ENCODE data around the gene ADCK1.
"Not testable (repeated sequence)": the region's sequence is repeated elsewhere in the genome, so short reads cannot be mapped to it uniquely, and the experiment has no call there.

Gene ADCK1

GRCh38 chr14:77950371-77951063, 150.6 kb downstream of the ADCK1 start:
- no peak for DNase-seq (ENCODE audit: low read depth in 2 of 2)

DNA sequence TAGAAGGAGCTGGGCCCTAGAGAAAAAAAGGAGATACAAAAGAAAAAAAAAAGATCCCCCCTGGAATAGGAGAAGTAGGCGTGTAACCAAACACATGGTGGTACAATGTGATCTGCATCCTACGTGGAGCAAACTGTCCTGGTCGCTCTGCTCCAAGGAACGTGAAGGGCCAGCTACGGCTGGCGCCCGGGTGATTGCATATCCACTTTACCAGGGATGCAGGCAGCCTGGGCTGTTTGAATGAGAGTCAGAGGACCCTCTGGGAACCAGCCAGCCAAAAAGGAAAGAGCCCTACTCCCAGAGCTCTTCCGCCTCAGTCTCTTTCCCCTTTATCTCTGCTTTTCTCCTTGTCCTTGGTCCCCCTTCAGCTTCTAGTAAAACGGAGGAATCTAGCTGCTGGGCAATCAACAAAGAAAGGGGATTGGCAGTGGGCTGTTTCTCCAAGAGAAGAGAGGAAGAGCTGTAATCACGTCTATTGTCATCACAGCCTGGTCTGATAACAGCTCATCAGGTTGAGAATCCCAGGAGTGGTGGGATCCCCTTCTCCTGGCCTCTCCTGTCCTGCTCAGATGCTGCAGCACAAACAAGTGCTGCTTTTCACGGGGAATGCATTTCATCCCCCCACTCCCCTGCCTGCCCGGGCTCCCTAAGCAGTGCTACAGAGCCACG, 156.0 kb downstream of the ADCK1 start:
- DNase-seq (ENCODE audit: low read depth in 2 of 2): no peak

- DNase-seq (ENCODE audit: low read depth in 2 of 2): not testable (repeated sequence)
Measured at GRCh38 chr14:77959686-77960085, 159.8 kb downstream of the ADCK1 start.

DNA sequence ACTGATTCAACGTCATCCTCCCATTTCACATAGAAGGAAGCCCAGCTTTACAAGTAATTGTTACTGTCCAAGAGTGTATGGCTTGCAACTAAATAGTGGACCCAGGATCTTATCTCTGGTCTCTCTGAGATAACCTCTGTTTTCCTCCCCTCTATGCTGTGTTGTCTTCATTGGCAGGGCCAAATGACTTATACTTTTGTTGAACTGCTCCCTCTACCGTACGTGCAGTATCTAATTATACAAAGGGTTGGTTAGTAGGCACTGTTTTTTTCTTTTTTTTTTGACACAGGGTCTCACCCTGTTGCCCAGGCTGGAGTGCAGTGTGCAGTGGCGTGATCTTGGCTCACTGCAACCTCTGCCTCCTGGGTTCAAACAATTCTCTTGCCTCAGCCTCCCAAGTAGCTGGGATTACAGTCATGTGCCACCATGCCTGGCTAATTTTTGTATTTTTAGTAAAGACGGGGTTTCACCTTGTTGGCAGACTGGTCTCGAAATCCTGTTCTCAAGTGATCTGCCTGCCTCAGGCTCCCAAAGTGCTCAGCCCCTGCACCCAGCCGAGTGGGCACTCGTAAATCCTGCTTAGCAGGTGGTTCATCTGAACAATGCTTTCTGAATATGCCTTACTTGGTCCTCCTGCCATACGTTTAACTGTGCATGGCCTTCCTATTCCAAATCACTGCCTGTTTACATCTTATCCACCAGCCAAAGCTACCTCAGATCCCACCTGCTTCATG, 162.1 kb downstream of the ADCK1 start:
- DNase-seq (ENCODE audit: low read depth in 2 of 2): no peak

DNA sequence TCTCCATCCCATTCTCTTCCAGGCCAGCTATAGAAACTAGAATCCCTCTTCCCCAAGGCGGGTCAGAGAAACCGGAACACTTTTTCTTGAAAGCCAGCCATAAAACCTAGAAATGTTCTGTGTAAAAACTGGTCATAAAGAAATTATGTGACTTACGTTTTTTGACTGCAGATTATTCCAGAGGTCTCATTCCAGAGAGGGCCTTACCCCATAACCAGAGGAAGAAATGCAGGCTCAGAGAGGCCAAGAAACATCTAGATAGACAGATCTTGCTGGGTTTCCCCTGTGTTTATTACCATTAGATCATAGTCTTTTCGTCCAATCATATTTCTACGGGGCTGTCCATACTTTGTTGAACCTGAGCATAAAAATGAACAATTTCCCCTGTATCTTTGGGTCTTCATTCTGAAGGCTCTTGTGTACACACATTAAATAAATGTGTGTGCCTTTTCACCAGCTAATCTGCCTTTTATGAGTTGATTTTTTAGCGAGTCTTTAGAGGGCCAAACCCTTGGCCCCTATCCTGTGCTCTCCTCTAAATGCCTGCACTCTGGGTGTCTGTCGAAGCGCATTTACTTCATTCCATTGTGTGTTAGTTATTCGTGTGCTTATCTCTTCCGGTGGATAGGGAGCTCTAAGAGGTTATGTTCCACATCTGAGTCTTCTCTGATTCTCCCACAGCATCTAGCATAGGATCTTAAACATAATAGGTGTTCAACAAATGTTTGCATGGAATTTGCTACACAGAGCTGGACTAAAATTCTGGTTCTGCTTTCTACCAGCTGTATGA, 163.0 kb downstream of the ADCK1 start:
- DNase-seq (ENCODE audit: low read depth in 2 of 2): no peak

DNA sequence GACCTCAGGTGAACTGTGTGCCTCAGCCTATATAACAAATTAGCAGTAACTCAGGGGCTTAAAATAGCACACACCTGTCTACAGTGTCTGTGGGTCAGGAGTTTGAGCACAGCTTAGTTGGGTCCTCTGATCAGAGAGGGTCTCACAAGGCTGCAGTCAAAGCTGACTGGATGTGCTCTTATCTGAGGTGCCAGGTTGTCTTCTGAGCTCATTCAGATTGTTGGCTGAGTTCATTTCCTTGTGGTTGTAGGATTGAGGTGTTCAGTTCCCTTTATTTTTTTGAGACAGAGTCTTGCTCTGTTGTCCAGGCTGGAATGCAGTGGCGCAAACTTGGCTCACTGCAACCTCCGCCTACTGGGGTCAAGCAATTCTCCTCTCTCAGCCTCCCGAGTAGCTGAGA, 164.7 kb downstream of the ADCK1 start:
- DNase-seq (ENCODE audit: low read depth in 2 of 2): no peak

DNA sequence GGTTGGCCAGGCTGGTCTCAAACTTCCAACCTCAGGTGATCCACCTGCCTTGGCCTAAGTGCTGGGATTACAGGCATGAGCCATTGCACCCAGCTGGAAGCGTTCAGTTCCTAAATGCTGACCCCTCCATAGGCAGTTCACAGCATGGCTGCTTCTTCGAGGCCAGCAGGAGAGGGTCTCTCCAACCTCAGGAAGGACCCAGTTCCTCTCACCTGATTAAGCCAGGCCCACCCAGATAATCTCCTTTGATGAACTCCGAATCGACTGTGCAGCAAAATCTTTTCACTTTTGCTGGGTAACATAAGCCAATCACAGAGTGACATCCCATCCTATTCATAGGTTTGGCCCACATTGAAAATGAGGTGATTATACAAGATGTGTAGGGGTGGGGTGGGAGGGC, 165.1 kb downstream of the ADCK1 start:
- no peak for DNase-seq (ENCODE audit: low read depth in 2 of 2)

- DNase-seq (ENCODE audit: low read depth in 2 of 2): no peak
Measured at GRCh38 chr14:77965919-77966435, 166.1 kb downstream of the ADCK1 start.

DNA sequence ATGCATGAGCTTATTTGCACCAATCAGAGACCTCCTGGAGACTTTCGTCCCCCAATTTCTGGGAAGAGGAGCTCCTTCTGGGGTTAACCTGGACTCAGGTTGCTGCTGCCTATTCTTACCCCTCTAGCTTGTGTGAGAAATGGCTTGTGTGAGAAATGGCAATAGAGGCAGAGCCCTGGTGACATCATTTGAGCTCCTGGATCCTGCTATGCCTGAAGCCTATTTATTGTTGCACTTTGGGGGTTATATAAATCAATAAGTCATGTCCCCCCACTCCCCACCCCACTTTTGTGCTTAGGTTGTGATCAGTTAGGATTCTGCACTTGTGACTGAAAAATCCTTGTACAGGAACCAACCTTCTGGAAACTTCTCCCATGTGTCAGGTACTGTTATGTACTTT, 167.2 kb downstream of the ADCK1 start:
- DNase-seq (ENCODE audit: low read depth in 2 of 2): no peak

DNA sequence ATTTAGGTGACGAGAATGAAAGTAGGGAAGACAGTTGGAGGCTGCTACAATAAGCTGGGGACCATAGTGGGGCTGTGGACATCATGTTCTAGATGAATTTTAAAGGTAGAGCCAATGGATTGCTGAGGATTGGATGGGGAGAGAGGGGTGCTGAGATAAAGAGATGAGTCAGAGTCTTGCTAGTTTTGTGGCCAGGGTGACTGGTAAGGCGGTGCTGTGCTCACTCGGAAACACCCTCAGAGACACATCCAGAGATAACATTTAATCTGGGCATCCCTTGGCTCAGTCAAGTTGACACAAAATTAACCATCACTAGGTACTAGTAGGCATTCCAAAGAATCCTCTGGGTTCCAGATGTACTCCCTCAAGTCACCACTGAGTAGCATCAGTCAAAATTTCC, 170.7 kb downstream of the ADCK1 start:
- no peak for DNase-seq (ENCODE audit: low read depth in 2 of 2)

- no peak for DNase-seq (ENCODE audit: low read depth in 2 of 2)
Measured at GRCh38 chr14:77973246-77973645, 173.3 kb downstream of the ADCK1 start.

DNA sequence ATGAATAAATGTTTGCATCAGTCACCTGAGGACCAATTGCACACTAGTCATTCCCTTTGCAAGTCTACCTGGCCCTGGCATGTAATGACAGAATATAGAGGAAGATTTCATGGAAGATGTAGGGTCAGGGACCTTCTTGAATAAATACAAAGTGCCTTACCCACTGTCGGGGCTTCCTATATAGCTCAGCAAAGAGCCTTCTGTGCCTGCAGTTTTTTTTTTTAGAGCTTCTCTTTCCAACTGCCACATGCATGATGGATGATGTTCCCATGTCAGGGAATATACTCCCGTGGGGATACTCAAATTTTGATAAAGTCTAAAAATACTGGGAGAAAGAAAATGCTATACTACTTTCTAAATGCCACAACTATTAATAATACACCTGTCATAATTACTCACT, 176.7 kb downstream of the ADCK1 start:
- no peak for DNase-seq (ENCODE audit: low read depth in 2 of 2)

- no peak for DNase-seq (ENCODE audit: low read depth in 2 of 2)
Measured at GRCh38 chr14:77979171-77979570, 179.3 kb downstream of the ADCK1 start.

GRCh38 chr14:77979666-77980351, 179.9 kb downstream of the ADCK1 start:
- no peak for DNase-seq (ENCODE audit: low read depth in 2 of 2)

GRCh38 chr14:77980475-77981321, 180.8 kb downstream of the ADCK1 start:
- no peak for DNase-seq (ENCODE audit: low read depth in 2 of 2)
